GM18502 (cell line): ENCODE data around the gene KLHL29.

ENCODE experiments used
- ATAC-seq: cut with Tn5 transposase; IDR thresholded peaks from one replicate; pipeline ENCODE4 v1.9.1; 2021; ENCODE audit warnings: mild to moderate bottlenecking; ENCODE audit not compliant: unreplicated experiment, poor library complexity

KLHL29 gene

GRCh38 chr2:23559561-23560239 is 174.7 kb downstream of the KLHL29 start:
- no peak for ATAC-seq

- no peak for ATAC-seq
Observed at GRCh38 chr2:23561088-23561487, 176.1 kb downstream of the KLHL29 start.

GRCh38 chr2:23561544-23561943 is 176.6 kb downstream of the KLHL29 start:
- no peak for ATAC-seq

- no peak for ATAC-seq
Observed at GRCh38 chr2:23562143-23562542, 177.2 kb downstream of the KLHL29 start.

GRCh38 chr2:23563151-23563550 is 178.2 kb downstream of the KLHL29 start:
- ATAC-seq = no peak

GRCh38 chr2:23563673-23564614 is 179.0 kb downstream of the KLHL29 start:
- ATAC-seq = no peak

- ATAC-seq = no peak
Observed at GRCh38 chr2:23564615-23564960, 179.6 kb downstream of the KLHL29 start.

GRCh38 chr2:23565374-23565773 is 180.4 kb downstream of the KLHL29 start:
- ATAC-seq = no peak

GRCh38 chr2:23565814-23566213 is 180.8 kb downstream of the KLHL29 start:
- ATAC-seq = no peak

- no peak for ATAC-seq
Observed at GRCh38 chr2:23566241-23567142, 181.5 kb downstream of the KLHL29 start.

- ATAC-seq = no peak
Observed at GRCh38 chr2:23567161-23567756, 182.3 kb downstream of the KLHL29 start.

GRCh38 chr2:23568211-23568610 is 183.2 kb downstream of the KLHL29 start:
- ATAC-seq = no peak

GRCh38 chr2:23568626-23569190 is 183.7 kb downstream of the KLHL29 start:
- ATAC-seq = no peak

- ATAC-seq = no peak
Observed at GRCh38 chr2:23569761-23570365, 184.9 kb downstream of the KLHL29 start.

GRCh38 chr2:23571085-23571484 is 186.1 kb downstream of the KLHL29 start:
- no peak for ATAC-seq

GRCh38 chr2:23571527-23572282 is 186.7 kb downstream of the KLHL29 start:
- ATAC-seq = no peak

- no peak for ATAC-seq
Observed at GRCh38 chr2:23574919-23575654, 190.1 kb downstream of the KLHL29 start.
